ENCODE measurements around the gene RAPGEF5. TPM values are rescaled to one million over a fixed set of nuclear protein-coding genes. Genes with fewer than 3 reads are reported as not detected.

The RAPGEF5 gene
- total RNA-seq, 1 experiment from 2014 or later: 13.3 TPM

- no peaks in the 10 kb centered on the region for H3K9me3 ChIP-seq (ENCODE audit: control insufficient read depth, low read depth, low read length)
- H3K79me2 ChIP-seq (ENCODE audit: insufficient read depth, low read length): no peaks in the 10 kb centered on the region
- H2AK5ac ChIP-seq (ENCODE audit: insufficient read length, low read length): no peak overlapping the region
- Mint-ChIP-seq H3K9me3 (no peaks in the 10 kb centered on the region), H3K36me3 (ENCODE audit: insufficient read depth in 1 of 3, low read depth in 3 of 3) (peaks cover 5 to 11% (median 7%) of the 10 kb centered on the region in 3 experiments; a peak in 4 of 7 replicates), H3K4me1 (peaks cover 22 to 24% of the 10 kb centered on the region in 2 experiments), H3K4me3 (no peak overlapping the region), H3K27ac (no peak overlapping the region), H3K27me3 (ENCODE audit: low read depth) (no peaks in the 10 kb centered on the region)
- no peak overlapping the region for H4K91ac ChIP-seq (ENCODE audit: insufficient read length, low read depth, low read length)
- H3K4me1 ChIP-seq (ENCODE audit: insufficient read depth, low read length): peaks cover 6% of the 10 kb centered on the region
- no peak for TF ChIP-seq CTCF (conservative IDR thresholded peaks at IDR 0.05)
- H2BK12ac ChIP-seq (ENCODE audit: insufficient read length, low read depth, low read length): no peak overlapping the region
- no peaks in the 10 kb centered on the region for H3K23me2 ChIP-seq (ENCODE audit: insufficient read length, low read depth, low read length, poor library complexity, severe bottlenecking)
- no peak overlapping the region for H3K27ac ChIP-seq (ENCODE audit: insufficient read length, low read depth, low read length)
- no peak overlapping the region for H2BK15ac ChIP-seq (ENCODE audit: low read depth, low read length)
- no peak overlapping the region for H2BK120ac ChIP-seq (ENCODE audit: low read depth, low read length, poor library complexity, severe bottlenecking)
- no peak overlapping the region for H3K4me2 ChIP-seq (ENCODE audit: insufficient read depth, insufficient read length, low read length)
- WGBS (ENCODE audit: extremely low coverage, insufficient read length, low lambda C conversion rate): no CpG with 5 or more reads among the region's 1 CpG
- no peaks in the 10 kb centered on the region for H3K27me3 ChIP-seq (ENCODE audit: insufficient read depth, low read length)
- no peak overlapping the region for H3K23ac ChIP-seq (ENCODE audit: insufficient read length, low read depth, low read length)
- H3K9ac ChIP-seq (ENCODE audit: extremely low read depth, insufficient read length, low read length): no peak overlapping the region
- no peak overlapping the region for H3K4ac ChIP-seq (ENCODE audit: low read depth, low read length)
- no peak overlapping the region for H2AFZ ChIP-seq (ENCODE audit: low read length)
- H4K5ac ChIP-seq (ENCODE audit: insufficient read length, low read depth, low read length): no peak overlapping the region
- no peak overlapping the region for H2BK20ac ChIP-seq (ENCODE audit: low read depth, low read length, poor library complexity, severe bottlenecking)
- no peak overlapping the region for H3K18ac ChIP-seq (ENCODE audit: insufficient read length, low read depth, low read length)
- H3K56ac ChIP-seq (ENCODE audit: insufficient read length, low read depth, low read length): no peak overlapping the region
- H2BK5ac ChIP-seq (ENCODE audit: insufficient read length, low read length): no peak overlapping the region
- no peak overlapping the region for H3K14ac ChIP-seq (ENCODE audit: insufficient read depth, low read length)
- no peak for DNase-seq
- no peak overlapping the region for H4K8ac ChIP-seq (replicated peaks; ENCODE audit: insufficient read length, low read depth, low read length)
- no peaks in the 10 kb centered on the region for H3K79me1 ChIP-seq (ENCODE audit: insufficient read depth, low read depth, low read length, poor library complexity, severe bottlenecking)
- no peaks in the 10 kb centered on the region for H4K20me1 ChIP-seq (ENCODE audit: control insufficient read depth, insufficient read depth, insufficient read length)
- H3T11ph ChIP-seq (ENCODE audit: low read length): no peak overlapping the region
Measured at GRCh38 chr7:22255342-22255741, 101.6 kb downstream of the RAPGEF5 start.

Data from H9 (cell line).